ENCODE measurements around the gene PIP5K1B.

Gene PIP5K1B

GRCh38 chr9:68738358-68738757, 33.3 kb downstream of the PIP5K1B start:
- no peak for DNase-seq (ENCODE audit: low spot score)

GRCh38 chr9:68739621-68740174, 34.7 kb downstream of the PIP5K1B start:
- no peak for DNase-seq (ENCODE audit: low spot score)

GRCh38 chr9:68740561-68740960, 35.5 kb downstream of the PIP5K1B start:
- peak; percentile 36 for DNase-seq (ENCODE audit: low spot score)

- no peak for DNase-seq (ENCODE audit: low spot score)
Observed at GRCh38 chr9:68741234-68741633, 36.2 kb downstream of the PIP5K1B start.

- DNase-seq (ENCODE audit: low spot score), result no peak
Observed at GRCh38 chr9:68741704-68742332, 36.8 kb downstream of the PIP5K1B start.

- no peak for DNase-seq (ENCODE audit: low spot score)
Observed at GRCh38 chr9:68742333-68742730, 37.3 kb downstream of the PIP5K1B start.

GRCh38 chr9:68744426-68744825, 39.4 kb downstream of the PIP5K1B start:
- no peak for DNase-seq (ENCODE audit: low spot score)

- DNase-seq (ENCODE audit: low spot score), result no peak
Observed at GRCh38 chr9:68746525-68746924, 41.5 kb downstream of the PIP5K1B start.

GRCh38 chr9:68747043-68747533, 42.0 kb downstream of the PIP5K1B start:
- DNase-seq (ENCODE audit: low spot score), result no peak

GRCh38 chr9:68749135-68749534, 44.1 kb downstream of the PIP5K1B start:
- no peak for DNase-seq (ENCODE audit: low spot score)

GRCh38 chr9:68749579-68750159, 44.6 kb downstream of the PIP5K1B start:
- DNase-seq (ENCODE audit: low spot score), result peak; percentile 16

GRCh38 chr9:68750255-68750654, 45.2 kb downstream of the PIP5K1B start:
- DNase-seq (ENCODE audit: low spot score), result no peak

GRCh38 chr9:68750786-68751185, 45.7 kb downstream of the PIP5K1B start:
- DNase-seq (ENCODE audit: low spot score), result peak; percentile 71

- DNase-seq (ENCODE audit: low spot score), result no peak
Observed at GRCh38 chr9:68751556-68751955, 46.5 kb downstream of the PIP5K1B start.

GRCh38 chr9:68755051-68755450, 50.0 kb downstream of the PIP5K1B start:
- no peak for DNase-seq (ENCODE audit: low spot score)

GRCh38 chr9:68755752-68756151, 50.7 kb downstream of the PIP5K1B start:
- DNase-seq (ENCODE audit: low spot score), result no peak

- DNase-seq (ENCODE audit: low spot score), result no peak
Observed at GRCh38 chr9:68759981-68760673, 55.1 kb downstream of the PIP5K1B start.

- DNase-seq (ENCODE audit: low spot score), result no peak
Observed at GRCh38 chr9:68760674-68761333, 55.8 kb downstream of the PIP5K1B start.

- no peak for DNase-seq (ENCODE audit: low spot score)
Observed at GRCh38 chr9:68762570-68762969, 57.5 kb downstream of the PIP5K1B start.

GRCh38 chr9:68763104-68763503, 58.1 kb downstream of the PIP5K1B start:
- DNase-seq (ENCODE audit: low spot score), result no peak

GRCh38 chr9:68768619-68769018, 63.6 kb downstream of the PIP5K1B start:
- no peak for DNase-seq (ENCODE audit: low spot score)

- no peak for DNase-seq (ENCODE audit: low spot score)
Observed at GRCh38 chr9:68769852-68770251, 64.8 kb downstream of the PIP5K1B start.
